Cardiac fibroblast (primary cell): ENCODE measurements around the gene TPRG1L.

Experiments
- DNase-seq, 2 donors: peaks; one replicate each; pipeline versions ENCODE4 v3.0.0 to v3.0.0-alpha.2; 2010; ENCODE audit warnings: low read depth in 2 of 2
- H3K4me3 ChIP-seq, 2 donors: replicated peaks in 1 of 2; 1 replicate in 1 of 2; 2 replicates in 1 of 2; pipeline ENCODE4 v1.5.1; 2011; ENCODE audit warnings: low read depth in 2 of 2, low read length in 2 of 2, mild to moderate bottlenecking in 2 of 2, moderate library complexity in 1 of 2
- CTCF ChIP-seq: IDR thresholded peaks from one replicate; pipeline ENCODE4 v1.5.1; 2011; ENCODE audit warnings: low read depth, mild to moderate bottlenecking, low read length, inconsistent platforms

The TPRG1L gene

GRCh38 chr1:3651026-3651929, 26.5 kb downstream of the TPRG1L start:
- peak in 1 of 2 donors; percentile 19 for DNase-seq
- no peak for TF ChIP-seq CTCF
- H3K4me3 ChIP-seq: no peak overlapping the region

GRCh38 chr1:3651930-3652547, 27.2 kb downstream of the TPRG1L start, which contains the start of gene TP73:
TSS of gene TP73 (plus strand) at chr1:3652516. CDS start at chr1:3682366, 29,850 bp downstream.
- H3K4me3 ChIP-seq: no peak within 1 kb of the TSS
- no peak for DNase-seq
- no peak for TF ChIP-seq CTCF

- H3K4me3 ChIP-seq: no peak overlapping the region
- DNase-seq: no peak
- TF ChIP-seq CTCF: no peak
Measured at GRCh38 chr1:3652548-3653285, 27.9 kb downstream of the TPRG1L start.

- TF ChIP-seq CTCF: no peak
- no peak overlapping the region for H3K4me3 ChIP-seq
- no peak for DNase-seq
Measured at GRCh38 chr1:3653286-3653618, 28.4 kb downstream of the TPRG1L start.

- TF ChIP-seq CTCF: no peak
- DNase-seq: no peak
- no peak overlapping the region for H3K4me3 ChIP-seq
Measured at GRCh38 chr1:3654549-3655281, 29.9 kb downstream of the TPRG1L start.

- H3K4me3 ChIP-seq: no peak overlapping the region
- DNase-seq: no peak
- TF ChIP-seq CTCF: no peak
Measured at GRCh38 chr1:3656450-3657095, 31.8 kb downstream of the TPRG1L start.
